RWPE2 (cell line): Measurements from ENCODE around the gene GALNT11.

ENCODE experiments used
- ATAC-seq: fragments of 200-7000 bp; cut with Tn5 transposase; 3 replicates; pipeline ENCODE4 v1.9.1; 2021; ENCODE audit warnings: low read depth
- DNase-seq: peaks from one replicate; pipeline ENCODE4 v3.0.0-alpha.2; 2020; ENCODE audit warnings: low spot score
- H3K27ac ChIP-seq: fragments of 450-650 bp; 2 replicates; pipeline ENCODE4 v1.5.1; 2017; ENCODE audit warnings: mild to moderate bottlenecking; ENCODE audit not compliant: poor library complexity, severe bottlenecking
- H3K27me3 ChIP-seq: fragments of 250-450 bp; sonication (Bioruptor Pico); 2 replicates; pipeline ENCODE4 v1.5.1; 2021; ENCODE audit warnings: mild to moderate bottlenecking, moderate library complexity; ENCODE audit not compliant: insufficient read depth, poor library complexity, severe bottlenecking
- H3K36me3 ChIP-seq: fragments of 250-450 bp; sonication (Bioruptor Pico); 2 replicates; pipeline ENCODE4 v1.5.1; 2020; ENCODE audit warnings: low read depth, mild to moderate bottlenecking, moderate library complexity
- H3K4me1 ChIP-seq: fragments of 250-450 bp; sonication (Bioruptor Pico); 2 replicates; pipeline ENCODE4 v1.5.1; 2021; ENCODE audit warnings: mild to moderate bottlenecking, moderate library complexity; ENCODE audit not compliant: insufficient read depth, poor library complexity, severe bottlenecking
- H3K4me3 ChIP-seq: fragments of 250-450 bp; sonication (Bioruptor Pico); 2 replicates; pipeline ENCODE4 v1.5.1; 2021; ENCODE audit warnings: mild to moderate bottlenecking, moderate library complexity; ENCODE audit not compliant: severe bottlenecking
- H3K9me3 ChIP-seq: fragments of 250-450 bp; sonication (Bioruptor Pico); 2 replicates; pipeline ENCODE4 v1.5.1; 2021; ENCODE audit warnings: mild to moderate bottlenecking, moderate library complexity; ENCODE audit not compliant: severe bottlenecking
- TF ChIP-seq, protein P1 (sequence below): fragments of 450-650 bp; IDR thresholded peaks from one replicate; pipeline ENCODE4 v1.5.1; 2017; ENCODE audit warnings: mild to moderate bottlenecking, moderate library complexity; ENCODE audit not compliant: poor library complexity, severe bottlenecking

GALNT11 gene

DNA sequence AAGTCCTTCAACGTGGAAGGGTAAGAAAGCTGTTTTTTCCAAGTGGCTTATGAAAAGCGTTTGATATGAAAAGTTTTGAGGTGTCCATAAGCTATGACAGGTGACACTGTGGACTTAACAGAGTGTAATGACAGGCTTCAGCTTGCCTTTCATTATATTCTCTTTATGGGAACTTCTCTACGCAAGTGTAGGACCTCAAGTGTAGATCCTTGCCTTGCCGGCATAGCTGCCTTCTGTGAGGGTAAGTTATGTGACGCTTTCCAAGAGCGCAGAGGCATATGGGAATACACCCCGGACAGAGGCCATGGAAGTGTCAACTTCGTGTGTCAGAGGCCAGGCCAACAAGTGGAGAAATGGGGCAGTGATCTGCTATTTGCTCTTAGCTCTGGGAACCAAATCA is 91.9 kb downstream of the GALNT11 start:
- DNase-seq, result no peak
- Histone ChIP-seq H3K9me3 (no peaks in the 10 kb centered on the region), H3K27ac (no peak overlapping the region), H3K27me3 (no peaks in the 10 kb centered on the region), H3K4me3 (no peak overlapping the region), H3K4me1 (no peaks in the 10 kb centered on the region), H3K36me3 (peaks cover 82% of the 10 kb centered on the region)
- TF ChIP-seq, protein P1, sequence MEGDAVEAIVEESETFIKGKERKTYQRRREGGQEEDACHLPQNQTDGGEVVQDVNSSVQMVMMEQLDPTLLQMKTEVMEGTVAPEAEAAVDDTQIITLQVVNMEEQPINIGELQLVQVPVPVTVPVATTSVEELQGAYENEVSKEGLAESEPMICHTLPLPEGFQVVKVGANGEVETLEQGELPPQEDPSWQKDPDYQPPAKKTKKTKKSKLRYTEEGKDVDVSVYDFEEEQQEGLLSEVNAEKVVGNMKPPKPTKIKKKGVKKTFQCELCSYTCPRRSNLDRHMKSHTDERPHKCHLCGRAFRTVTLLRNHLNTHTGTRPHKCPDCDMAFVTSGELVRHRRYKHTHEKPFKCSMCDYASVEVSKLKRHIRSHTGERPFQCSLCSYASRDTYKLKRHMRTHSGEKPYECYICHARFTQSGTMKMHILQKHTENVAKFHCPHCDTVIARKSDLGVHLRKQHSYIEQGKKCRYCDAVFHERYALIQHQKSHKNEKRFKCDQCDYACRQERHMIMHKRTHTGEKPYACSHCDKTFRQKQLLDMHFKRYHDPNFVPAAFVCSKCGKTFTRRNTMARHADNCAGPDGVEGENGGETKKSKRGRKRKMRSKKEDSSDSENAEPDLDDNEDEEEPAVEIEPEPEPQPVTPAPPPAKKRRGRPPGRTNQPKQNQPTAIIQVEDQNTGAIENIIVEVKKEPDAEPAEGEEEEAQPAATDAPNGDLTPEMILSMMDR, result no peak
- ATAC-seq, result no peak

GRCh38 chr7:152120210-152120609 is 94.7 kb downstream of the GALNT11 start:
- no peaks in the 10 kb centered on the region for H3K4me1 ChIP-seq
- H3K9me3 ChIP-seq, result no peaks in the 10 kb centered on the region
- ATAC-seq, result no peak
- H3K27me3 ChIP-seq, result no peaks in the 10 kb centered on the region
- TF ChIP-seq, protein P1, result no peak
- peaks cover 85% of the 10 kb centered on the region for H3K36me3 ChIP-seq
- no peak for DNase-seq
- H3K27ac ChIP-seq, result no peak overlapping the region
- H3K4me3 ChIP-seq, result no peak overlapping the region

DNA sequence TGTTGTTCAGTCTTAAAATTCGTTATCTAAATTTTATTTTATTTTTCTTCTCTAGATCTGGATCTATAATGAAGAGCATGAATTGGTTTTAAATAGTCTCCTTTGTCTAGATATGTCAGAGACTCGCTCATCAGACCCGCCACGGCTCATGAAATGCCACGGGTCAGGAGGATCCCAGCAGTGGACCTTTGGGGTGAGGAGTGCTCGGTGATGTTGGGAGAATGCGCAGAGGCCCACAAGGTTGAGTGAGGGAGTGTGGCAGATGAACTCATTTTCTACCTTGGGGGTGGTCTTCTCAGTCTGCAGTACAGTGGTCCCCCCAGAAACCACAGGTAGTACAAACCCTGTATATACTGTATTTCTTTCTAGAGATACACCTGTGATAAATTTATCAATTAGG is 95.3 kb downstream of the GALNT11 start:
- peaks cover 87% of the 10 kb centered on the region for H3K36me3 ChIP-seq
- TF ChIP-seq, protein P1, result no peak
- ATAC-seq (no peak), DNase-seq (no peak)
- no peak overlapping the region for H3K4me3 ChIP-seq
- no peak overlapping the region for H3K27ac ChIP-seq
- no peaks in the 10 kb centered on the region for H3K27me3 ChIP-seq
- no peaks in the 10 kb centered on the region for H3K4me1 ChIP-seq
- H3K9me3 ChIP-seq, result no peaks in the 10 kb centered on the region

- no peak overlapping the region for H3K4me3 ChIP-seq
- H3K36me3 ChIP-seq, result peaks cover 86% of the 10 kb centered on the region
- H3K27ac ChIP-seq, result no peak overlapping the region
- H3K4me1 ChIP-seq, result no peaks in the 10 kb centered on the region
- TF ChIP-seq, protein P1, result no peak
- no peaks in the 10 kb centered on the region for H3K9me3 ChIP-seq
- DNase-seq, result no peak
- H3K27me3 ChIP-seq, result no peaks in the 10 kb centered on the region
- ATAC-seq, result no peak
Measured at GRCh38 chr7:152121432-152121831, 96.0 kb downstream of the GALNT11 start.

- Histone ChIP-seq H3K4me3 (no peak overlapping the region), H3K27ac (no peak overlapping the region), H3K9me3 (no peaks in the 10 kb centered on the region), H3K36me3 (peaks cover 78% of the 10 kb centered on the region), H3K27me3 (no peaks in the 10 kb centered on the region), H3K4me1 (no peaks in the 10 kb centered on the region)
- TF ChIP-seq, protein P1, result no peak
- DNase-seq, result no peak
- ATAC-seq, result no peak
Measured at GRCh38 chr7:152122540-152122939, 97.1 kb downstream of the GALNT11 start.
